Stimulated activated CD8-positive, alpha-beta memory T cell treated with anti-CD3 and anti-CD28 coated beads, Interleukin-4, amount 100 ng/mL, for 24 hours (primary cell): ENCODE results near the gene CD177.
"Not testable (repeated sequence)": the region's sequence is repeated elsewhere in the genome, so short reads cannot be mapped to it uniquely, and the experiment has no call there.

Experiments
- DNase-seq: peaks from one replicate; pipeline ENCODE4 v3.0.0-alpha.2; 2020; ENCODE audit warnings: low read depth

CD177 gene

GRCh38 chr19:43332058-43332922 is 21.2 kb upstream of the CD177 start:
- no peak for DNase-seq

DNA sequence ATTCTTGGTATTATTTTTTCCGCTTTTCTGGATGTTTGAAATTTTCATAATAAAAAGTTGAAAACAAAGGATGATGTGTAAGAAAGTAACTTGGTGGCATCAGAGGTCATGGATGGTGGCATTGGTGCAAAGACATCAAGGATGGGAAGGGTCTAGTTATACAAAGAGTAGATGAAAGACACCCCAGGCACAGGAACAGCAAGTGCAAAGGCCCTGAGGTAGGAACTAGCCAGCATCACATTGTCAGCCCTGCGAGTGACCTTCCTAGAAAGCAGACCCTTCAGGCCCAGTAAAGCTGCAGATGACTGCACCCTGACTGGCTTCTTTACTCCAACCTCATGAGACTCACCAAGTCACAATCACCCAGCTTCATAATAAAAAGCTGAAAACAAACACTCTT is 17.0 kb upstream of the CD177 start:
- not testable (repeated sequence) for DNase-seq

- DNase-seq: no peak
Measured at GRCh38 chr19:43337737-43338136, 15.7 kb upstream of the CD177 start.

GRCh38 chr19:43338530-43338929 is 15.0 kb upstream of the CD177 start:
- DNase-seq: no peak

DNA sequence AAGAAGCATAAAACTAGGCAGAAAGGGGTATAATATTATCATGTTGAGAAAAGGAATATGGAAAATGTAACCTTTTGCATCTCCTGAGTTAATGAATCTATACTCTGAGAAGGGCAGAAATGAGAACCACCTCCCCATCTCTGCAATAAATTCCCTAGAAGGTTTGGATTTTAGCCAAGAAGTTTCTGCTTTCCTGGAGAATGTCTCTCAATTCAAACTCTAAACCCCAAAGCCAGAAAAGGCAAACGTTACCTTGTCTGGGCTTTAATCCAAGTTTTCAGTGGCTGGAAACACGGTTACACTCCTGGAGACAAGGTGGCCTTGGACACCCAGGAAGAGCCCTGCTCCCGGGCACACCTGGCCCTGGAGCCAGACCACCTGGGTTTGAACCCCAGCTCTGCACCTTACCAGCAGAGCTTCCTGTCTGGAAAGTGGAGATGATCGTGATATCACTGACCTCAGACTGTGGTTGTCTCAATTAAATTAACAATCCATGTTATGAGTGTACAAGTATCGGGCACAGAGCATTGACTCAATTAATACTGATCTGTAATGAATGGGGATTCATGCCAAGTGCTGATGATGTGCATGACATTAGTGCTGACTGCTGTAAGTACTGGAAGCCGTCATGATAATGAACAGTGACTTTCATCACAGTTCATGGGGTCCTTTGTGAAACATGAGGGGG is 14.1 kb upstream of the CD177 start:
- DNase-seq: not testable (repeated sequence)

- DNase-seq: not testable (repeated sequence)
Measured at GRCh38 chr19:43340101-43340500, 13.4 kb upstream of the CD177 start.

DNA sequence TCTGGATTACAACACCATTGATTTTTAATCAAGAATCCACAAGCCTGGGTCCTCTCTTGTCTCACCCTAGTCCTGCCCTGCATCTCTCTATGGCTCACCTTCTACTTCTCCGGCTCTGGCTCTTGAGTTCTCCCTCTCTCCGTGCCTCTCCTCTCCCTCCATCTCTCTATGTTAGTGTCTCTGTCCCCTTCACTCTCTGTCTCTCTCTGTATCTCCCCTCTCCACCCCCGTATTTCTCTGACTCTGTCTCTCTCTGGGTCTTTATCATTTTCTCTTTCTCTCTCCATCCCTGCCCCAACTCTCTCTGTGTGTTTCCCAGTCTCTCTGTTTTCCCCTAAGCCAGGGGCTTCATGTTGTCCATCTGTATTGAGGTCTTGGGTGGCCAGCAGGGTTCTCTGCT is 12.4 kb upstream of the CD177 start:
- not testable (repeated sequence) for DNase-seq

DNA sequence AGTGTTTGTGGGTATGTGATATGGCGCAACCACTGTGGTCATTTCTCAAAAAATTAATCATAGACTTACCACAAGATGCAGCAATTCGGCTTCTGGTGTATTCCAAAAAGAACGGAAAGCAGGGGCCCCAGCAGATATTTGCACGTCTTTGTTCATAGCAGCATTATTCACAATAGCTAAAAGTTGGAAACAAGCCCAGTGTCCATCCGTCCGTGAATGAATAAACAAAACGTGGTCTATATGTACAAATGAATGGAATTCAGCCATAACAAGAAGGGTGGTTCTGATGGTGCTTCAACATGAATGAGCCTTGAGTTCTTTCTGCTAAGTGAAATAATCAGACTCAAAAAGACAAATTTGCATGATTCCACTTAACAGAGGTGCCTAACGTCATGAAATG is 11.4 kb upstream of the CD177 start:
- not testable (repeated sequence) for DNase-seq

- not testable (repeated sequence) for DNase-seq
Measured at GRCh38 chr19:43344347-43344925, 9.1 kb upstream of the CD177 start.

DNA sequence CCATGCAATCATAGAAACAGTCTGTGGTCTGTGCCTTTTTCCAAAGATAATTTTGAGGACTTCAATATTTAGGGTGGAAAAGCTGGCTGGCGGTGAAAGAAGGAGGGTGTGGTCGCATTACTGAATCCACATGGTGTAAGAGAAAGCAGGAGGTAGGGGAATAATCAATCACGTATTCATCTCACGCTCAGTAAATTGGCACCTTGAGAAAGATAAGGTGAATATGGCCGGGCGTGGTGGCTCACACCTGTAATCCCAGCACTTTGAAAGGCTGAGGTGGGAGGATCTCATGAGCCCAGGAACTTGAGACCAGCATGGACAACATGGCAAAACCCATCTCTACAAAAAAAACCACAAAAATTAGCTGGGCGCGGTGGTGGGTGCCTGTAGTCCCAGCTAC is 3.7 kb upstream of the CD177 start:
- DNase-seq: not testable (repeated sequence)

GRCh38 chr19:43351998-43352746 is 1.3 kb upstream of the CD177 start:
- no peak for DNase-seq

- DNase-seq: no peak
Measured at GRCh38 chr19:43354305-43354627, 780 bp downstream of the CD177 start.

GRCh38 chr19:43356749-43357148 is 3.3 kb downstream of the CD177 start:
- DNase-seq: not testable (repeated sequence)

DNA sequence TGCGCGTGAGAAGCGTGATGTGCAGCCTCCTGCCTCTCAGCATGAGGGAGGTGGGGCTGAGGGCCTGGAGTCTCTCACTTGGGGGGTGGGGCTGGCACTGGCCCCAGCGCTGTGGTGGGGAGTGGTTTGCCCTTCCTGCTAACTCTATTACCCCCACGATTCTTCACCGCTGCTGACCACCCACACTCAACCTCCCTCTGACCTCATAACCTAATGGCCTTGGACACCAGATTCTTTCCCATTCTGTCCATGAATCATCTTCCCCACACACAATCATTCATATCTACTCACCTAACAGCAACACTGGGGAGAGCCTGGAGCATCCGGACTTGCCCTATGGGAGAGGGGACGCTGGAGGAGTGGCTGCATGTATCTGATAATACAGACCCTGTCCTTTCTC is 8.7 kb downstream of the CD177 start:
- DNase-seq: no peak

DNA sequence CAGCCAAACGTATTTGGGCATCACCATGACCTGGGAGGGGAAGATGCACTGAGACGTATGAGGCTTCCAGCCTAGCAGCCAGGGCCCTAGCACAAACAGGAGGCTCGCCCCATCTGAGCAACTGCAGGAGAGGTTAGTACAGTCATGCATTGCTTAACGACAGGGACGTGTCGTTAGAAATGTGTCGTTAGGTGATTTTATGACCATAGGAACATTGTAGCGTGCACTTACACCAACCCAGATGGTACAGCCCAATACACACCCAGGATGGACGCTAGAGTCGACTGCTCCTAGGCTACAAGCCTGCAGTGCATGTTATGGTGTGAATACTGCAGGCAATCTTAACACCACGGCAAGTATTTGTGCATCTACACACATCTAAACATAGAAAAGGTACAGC is 9.3 kb downstream of the CD177 start:
- no peak for DNase-seq

DNA sequence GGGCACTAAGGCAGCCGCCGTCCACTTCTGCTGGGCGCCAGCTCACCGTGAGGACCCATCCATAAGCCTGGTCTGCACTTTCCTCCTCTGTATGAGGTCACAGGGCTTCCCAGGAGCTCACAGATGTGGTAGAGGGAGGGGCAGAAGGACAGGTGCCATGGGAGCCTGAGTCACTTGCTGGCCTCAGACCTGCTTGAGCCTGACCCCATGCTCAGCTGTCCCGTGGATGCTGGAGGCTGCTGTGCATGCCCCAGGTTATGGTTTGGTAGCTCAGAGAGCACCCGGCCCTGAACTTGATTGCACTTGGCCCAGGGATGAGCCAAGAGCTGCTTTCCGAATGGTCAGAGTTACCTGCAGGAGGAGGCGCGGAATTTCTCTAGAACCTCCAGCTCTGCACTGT is 12.2 kb downstream of the CD177 start:
- DNase-seq: not testable (repeated sequence)

- no peak for DNase-seq
Measured at GRCh38 chr19:43367822-43368221, 14.3 kb downstream of the CD177 start.

DNA sequence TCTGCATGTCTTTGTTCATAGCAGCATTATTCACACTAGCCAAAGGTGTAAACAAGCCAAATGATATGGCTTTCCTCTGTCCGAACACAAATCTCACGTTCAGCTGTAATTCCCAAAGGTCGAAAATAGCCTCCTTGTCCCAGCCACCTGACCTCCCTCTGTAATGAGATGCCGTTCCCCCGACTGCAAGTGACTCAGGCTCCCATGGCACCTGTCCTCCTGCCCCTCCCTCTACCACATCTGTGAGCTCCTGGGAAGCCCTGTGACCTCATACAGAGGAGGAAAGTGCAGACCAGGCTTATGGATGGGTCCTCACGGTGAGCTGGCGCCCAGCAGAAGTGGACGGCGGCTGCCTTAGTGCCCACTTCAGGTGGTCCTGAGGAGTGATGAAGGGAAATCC is 15.4 kb downstream of the CD177 start:
- DNase-seq: not testable (repeated sequence)

GRCh38 chr19:43371909-43372308 is 18.4 kb downstream of the CD177 start:
- no peak for DNase-seq

- DNase-seq: no peak
Measured at GRCh38 chr19:43372462-43372861, 19.0 kb downstream of the CD177 start.

- not testable (repeated sequence) for DNase-seq
Measured at GRCh38 chr19:43377624-43378023, 24.1 kb downstream of the CD177 start.

DNA sequence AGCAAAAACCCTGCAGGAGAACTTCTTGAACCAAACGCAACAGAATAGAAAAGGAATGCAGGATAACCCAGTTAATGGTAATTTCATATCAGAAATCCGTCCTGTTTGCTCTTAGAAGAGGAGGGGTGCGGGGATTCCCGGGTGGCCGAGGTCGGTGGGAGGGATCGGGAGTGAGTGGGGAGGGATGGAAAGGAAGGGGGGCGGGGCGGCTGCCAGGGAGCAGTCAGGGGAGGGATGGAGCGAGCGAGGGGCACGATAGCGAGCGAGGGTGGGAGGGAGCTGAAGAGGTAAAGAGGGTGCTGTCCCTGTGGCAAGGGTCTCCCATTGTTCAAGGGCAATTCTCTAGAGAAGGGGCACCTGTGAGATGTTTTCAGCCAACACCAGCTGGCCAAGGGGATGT is 26.5 kb downstream of the CD177 start:
- DNase-seq: no peak
